Measurements from ENCODE around the gene ATAD3B.

GRCh38 chr1:1489231-1489630 lies 17.7 kb downstream of the ATAD3B start:
- TF ChIP-seq SRF (IDR thresholded peaks at IDR 0.05; ENCODE audit: low read depth) (no peak), EZH2phosphoT487 (IDR thresholded peaks at IDR 0.05; ENCODE audit: borderline replicate concordance) (no peak), CTCF (IDR thresholded peaks at IDR 0.05 in 2 of 3, conservative IDR thresholded peaks at IDR 0.05 in 1 of 3; ENCODE audit: borderline replicate concordance in 1 of 3, insufficient read depth in 1 of 3, low read depth in 2 of 3, low read length in 2 of 3) (no peak), POLR2A (IDR thresholded peaks at IDR 0.05; ENCODE audit: borderline replicate concordance, extremely low read depth, insufficient read depth, insufficient read length) (no peak), EGR1 (IDR thresholded peaks at IDR 0.05; ENCODE audit: low read depth) (no peak)
